Measurements from ENCODE around the gene TSPAN11.

GRCh38 chr12:30953951-30954751, 27.6 kb downstream of the TSPAN11 start:
- TF ChIP-seq LEF1 (IDR thresholded peaks at IDR 0.05; ENCODE audit: borderline replicate concordance) (no peak), FOXK2 (IDR thresholded peaks at IDR 0.05) (no peak), PKNOX1 (IDR thresholded peaks at IDR 0.05) (no peak), BHLHE40 (IDR thresholded peaks at IDR 0.05; ENCODE audit: borderline replicate concordance) (no peak), SUZ12 (IDR thresholded peaks at IDR 0.05) (no peak)

Measured in HEK293T (cell line).